ENCODE data around the gene C9orf85.

GRCh38 chr9:71910650-71911060 is 784 bp upstream of the C9orf85 start:
- TF ChIP-seq CTCF (IDR thresholded peaks at IDR 0.05; ENCODE audit: insufficient read depth, low read length, poor library complexity, severe bottlenecking) (no peak), EZH2phosphoT487 (conservative IDR thresholded peaks at IDR 0.05; ENCODE audit: low read length) (no peak)
